Esophagus mucosa (tissue), 1 donor: ENCODE measurements around the gene FAM50A. TPM values are rescaled to one million over a fixed set of nuclear protein-coding genes. Genes with fewer than 3 reads are reported as not detected.
"Not testable (repeated sequence)": the region's sequence is repeated elsewhere in the genome, so short reads cannot be mapped to it uniquely, and the experiment has no call there.

Source experiments
- ATAC-seq: fragments of 200-7000 bp; cut with Tn5 transposase; one replicate; pipeline ENCODE4 v1.9.1; 2020
- total RNA-seq: library from RNA; stranded (reverse); gene quantifications from one replicate; pipeline ENCODE4 v1.2.4, GENCODE V29; 2023
- donor health status: DM: yes; HTN: yes; CAD: no.

FAM50A gene
- total RNA-seq, 1 donor from 2014 or later: 17.9 TPM

- no peak for ATAC-seq
Measured at GRCh38 chrX:154486052-154486395, 42.1 kb downstream of the FAM50A start.

DNA sequence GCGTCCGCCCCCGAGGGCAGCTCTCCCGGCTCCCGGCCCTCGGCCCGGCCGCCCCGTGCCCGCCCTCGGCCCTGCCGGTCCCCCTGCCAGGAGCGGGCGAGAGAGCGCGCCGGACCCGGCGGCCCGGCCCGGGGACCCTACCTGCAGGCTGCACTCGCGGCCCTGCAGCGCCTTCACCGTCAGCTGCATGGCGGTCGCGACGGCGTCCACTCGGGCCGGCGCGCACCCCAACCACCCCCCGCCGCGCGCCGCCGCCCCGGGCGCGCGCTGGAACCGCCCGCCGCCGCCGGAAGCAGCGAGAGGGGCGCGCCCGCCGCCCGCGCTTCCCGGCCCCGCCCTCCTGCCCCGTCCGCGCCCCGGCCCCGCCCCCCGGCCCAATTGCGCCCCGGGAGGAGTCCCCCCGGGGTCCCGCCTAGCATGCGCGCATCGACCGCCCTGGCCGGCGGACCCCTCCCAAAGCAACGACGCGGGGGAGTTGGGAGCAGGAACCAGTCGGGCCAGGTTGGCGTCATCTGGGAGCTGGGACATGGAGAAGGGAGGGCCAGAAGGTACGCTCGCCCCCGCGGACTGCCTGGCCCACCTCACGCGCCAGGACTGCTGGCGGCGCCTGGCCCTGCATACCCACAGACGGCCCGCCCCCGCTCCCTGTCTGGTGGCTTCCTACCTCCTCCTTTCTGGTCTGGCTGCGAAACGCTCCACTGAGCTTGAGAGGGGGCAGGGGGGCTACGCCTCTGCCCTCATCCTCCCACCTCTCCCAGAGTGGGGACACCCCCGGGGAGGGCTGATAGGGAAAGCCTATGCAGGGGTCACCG, 42.7 kb downstream of the FAM50A start, which contains the start of gene UBL4A:
Gene UBL4A, minus strand, starts transcription at position 220 of the 812 bp plus-strand sequence. Its CDS starts 31 bp downstream, at position 189.
- ATAC-seq: peak; percentile 35

DNA sequence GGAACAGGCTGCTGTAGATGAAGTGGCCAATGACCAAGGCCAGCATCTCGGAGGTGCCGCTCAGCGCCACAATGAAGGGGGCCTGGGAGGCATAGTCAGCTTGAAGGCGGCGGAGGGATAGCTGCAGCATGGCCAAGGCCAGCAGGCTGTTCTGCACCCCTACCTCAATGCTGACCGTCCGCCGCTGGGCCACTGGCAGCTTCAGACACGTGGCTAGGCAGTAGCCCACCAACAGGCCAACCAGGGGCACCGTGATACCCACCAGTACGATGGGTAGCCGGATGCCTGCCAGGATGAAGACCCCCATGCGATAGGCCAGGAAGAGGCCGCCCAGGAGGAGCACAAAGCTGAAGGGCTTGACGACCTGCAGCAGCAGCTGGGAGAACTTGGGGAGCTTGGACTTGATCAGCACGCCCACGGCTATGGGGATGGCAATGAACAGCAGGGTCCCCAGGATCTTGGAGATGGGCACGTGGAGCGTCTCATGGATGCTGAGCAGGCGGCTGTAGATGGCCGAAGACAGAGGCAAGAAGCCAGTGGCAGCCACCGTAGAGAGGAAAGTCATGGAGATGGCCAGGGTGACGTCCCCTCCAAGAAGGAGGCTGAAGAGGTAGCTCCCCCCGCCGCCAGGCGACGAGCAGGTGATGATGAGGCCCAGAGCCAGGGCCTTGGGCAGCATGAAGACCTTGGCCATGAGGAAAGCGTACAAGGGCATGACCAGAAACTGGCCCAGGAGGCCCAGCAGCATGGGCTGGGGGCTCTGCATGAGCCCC, 43.8 kb downstream of the FAM50A start:
- no peak for ATAC-seq

DNA sequence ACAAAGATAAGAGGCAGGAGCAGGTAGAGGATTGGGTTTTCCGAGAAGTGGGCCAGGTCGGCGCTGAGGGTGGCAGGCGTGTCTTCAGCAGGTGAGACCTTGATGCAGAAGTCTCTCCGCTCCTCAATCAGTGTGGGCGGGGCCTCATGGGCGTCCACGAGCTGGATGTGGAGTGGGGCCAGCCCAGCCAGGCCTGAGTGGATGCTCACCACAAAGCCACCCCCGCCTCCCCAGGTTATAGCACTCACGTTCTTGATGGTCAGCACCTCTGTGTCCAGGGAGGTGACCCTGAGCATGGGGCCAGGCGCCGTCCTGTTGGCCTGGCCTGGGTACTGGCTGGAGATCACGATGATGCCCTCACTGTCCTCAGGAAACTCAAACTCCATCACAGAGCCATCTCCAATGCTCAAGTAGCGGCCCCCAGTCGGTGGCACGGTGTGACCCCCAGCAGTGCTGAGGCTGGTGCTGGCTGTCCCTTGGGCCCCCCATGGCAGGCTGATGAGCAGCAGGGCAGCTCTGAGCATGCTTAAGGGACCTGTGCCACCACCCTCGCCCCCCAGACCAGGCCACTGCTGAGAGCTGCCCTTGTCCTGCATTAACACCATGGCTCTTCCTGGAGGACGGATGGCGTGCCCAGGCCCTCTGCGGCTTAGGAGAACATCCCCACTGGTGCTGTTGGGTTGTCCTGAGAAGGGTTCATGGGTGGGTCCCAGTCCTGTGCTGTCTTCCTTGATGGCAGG, 44.6 kb downstream of the FAM50A start:
- no peak for ATAC-seq

DNA sequence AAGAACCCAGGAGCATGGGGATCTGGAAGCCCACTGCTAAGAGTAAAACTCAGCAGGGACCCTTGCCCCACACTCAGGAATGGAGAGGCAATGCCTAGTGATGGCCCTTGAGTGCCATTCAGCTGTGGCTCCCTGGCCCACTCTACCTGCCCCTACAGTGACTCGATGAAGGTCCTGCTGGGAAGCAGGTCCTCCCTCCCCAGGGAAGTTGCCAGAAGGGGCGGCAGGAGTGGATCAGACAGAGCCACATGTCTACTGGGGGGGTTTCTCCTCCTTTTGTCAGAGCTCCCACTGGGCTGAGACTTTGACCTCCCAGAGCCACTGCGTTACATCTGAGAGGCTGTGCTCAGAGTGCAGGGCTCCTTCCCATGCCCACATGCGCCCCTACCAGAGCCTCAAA, 45.2 kb downstream of the FAM50A start:
- ATAC-seq: no peak

DNA sequence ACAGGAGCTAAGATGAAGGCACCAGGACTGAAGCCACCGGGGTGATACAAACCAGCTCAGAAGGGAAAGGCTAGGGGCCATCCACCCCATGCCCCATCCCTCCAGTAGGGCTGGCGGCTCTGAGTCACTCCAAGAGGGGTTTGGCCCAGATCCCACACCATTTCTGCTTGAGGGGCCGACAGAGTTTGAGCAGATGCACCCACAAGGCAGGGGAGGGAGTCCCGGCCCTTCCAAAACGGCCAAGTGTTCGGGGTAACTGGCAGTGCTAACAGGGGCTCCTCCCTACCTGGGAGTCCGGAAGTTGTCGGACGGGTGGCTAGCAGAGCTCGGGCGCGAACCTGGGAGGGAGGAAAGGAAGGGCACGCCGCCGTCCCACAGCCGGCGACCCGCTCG, 46.1 kb downstream of the FAM50A start:
- ATAC-seq: peak; percentile 14

GRCh38 chrX:154490414-154491083, 46.6 kb downstream of the FAM50A start, which contains the start of gene SLC10A3:
Gene SLC10A3, minus strand, starts transcription at chrX:154490629. Its CDS starts 1,689 bp downstream, at chrX:154488940.
- ATAC-seq: peak; percentile 90

DNA sequence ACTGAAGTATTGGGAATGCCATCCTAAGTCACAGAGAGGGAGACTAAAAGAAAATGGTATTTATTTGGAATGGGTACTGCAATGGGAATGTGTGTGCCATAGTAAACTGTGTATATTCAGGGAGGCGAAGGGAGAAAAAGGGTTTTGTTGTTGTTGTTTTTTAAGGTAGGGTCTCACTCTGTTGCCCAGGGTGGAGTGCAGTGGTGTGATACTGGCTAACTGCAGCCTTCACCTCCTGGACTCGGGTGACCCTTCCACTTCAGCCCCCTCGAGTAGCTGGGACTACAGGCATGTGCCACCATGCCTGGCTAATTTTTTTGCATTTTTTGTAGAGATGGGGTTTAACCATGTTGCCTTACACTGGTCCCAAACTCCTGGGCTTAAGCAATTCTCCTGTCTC, 50.8 kb downstream of the FAM50A start:
- no peak for ATAC-seq

DNA sequence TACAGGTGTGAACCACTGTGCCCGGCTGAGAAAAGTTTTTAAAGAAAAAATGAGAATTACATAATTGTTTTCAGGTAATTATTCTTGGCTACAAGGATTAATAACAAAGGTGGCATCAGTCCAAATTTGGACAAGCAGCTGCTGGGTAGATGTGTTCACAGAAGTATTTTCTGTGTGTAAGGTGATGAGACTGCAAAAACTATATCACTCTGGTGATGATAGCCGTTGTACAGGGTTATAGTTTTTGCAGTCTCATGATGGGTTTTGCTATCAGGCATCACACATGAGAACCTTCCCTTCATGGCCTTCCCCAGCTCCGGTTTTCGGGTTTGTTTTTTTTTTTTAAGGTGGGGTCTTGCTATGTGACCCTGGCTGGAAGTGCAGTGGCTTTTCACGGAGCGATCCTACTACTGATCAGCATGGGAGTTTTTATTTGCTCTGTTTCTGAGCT, 51.6 kb downstream of the FAM50A start:
- ATAC-seq: no peak

DNA sequence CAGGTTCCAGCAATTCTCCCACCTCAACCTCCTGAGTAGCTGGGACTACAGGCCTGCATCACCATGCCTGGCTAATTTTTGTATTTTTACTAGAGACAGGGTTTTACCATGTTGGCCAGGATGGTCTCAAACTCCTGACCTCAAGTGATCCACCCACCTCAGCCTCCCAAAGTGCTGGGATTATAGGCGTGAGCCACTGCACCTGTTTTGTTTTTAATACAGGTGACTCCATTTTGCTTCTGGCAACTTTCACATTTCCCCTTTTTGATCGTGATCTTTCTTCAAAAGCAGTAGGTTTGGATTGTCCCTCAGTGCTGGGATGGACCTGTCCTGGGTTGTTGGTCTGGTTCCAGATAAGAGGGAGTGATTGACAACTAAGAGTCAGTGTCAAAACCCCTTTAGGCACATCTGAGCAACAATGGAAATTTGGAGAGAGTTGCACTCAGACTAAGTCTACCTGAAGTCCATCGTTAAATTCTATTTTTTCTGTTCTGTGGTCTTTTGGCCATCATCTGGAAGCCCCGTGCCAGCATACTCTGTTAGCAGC, 52.7 kb downstream of the FAM50A start:
- not testable (repeated sequence) for ATAC-seq

Other genes starting within 250 kb of the FAM50A start
- not detected for gene OPN1MW2, start 224.4 kb upstream of the FAM50A start, total RNA-seq
- gene OPN1MW3, start 186.6 kb upstream of the FAM50A start, total RNA-seq: not detected
- gene TEX28, start 149.0 kb upstream of the FAM50A start, total RNA-seq: not detected
- gene TKTL1, start 148.3 kb upstream of the FAM50A start, total RNA-seq: not detected
- gene FLNA, start 69.5 kb upstream of the FAM50A start, total RNA-seq: 417 TPM
- 49.3 TPM for gene EMD, start 64.8 kb upstream of the FAM50A start, total RNA-seq
- 2,565 TPM for gene RPL10, start 45.8 kb upstream of the FAM50A start, total RNA-seq
- 22.8 TPM for gene DNASE1L1, start 34.9 kb upstream of the FAM50A start, total RNA-seq
- gene TAFAZZIN, start 32.6 kb upstream of the FAM50A start, total RNA-seq: 18.1 TPM
- 63.2 TPM for gene ATP6AP1, start 15.5 kb upstream of the FAM50A start, total RNA-seq
- 33.8 TPM for gene GDI1, start 7.0 kb upstream of the FAM50A start, total RNA-seq
- 7.1 TPM for gene PLXNA3, start 14.1 kb downstream of the FAM50A start, total RNA-seq
- 15.1 TPM for gene LAGE3, start 35.1 kb downstream of the FAM50A start, total RNA-seq
- gene UBL4A, start 42.5 kb downstream of the FAM50A start, total RNA-seq: 32.3 TPM
- 20.6 TPM for gene SLC10A3, start 46.5 kb downstream of the FAM50A start, total RNA-seq
- 40.6 TPM for gene FAM3A, start 72.1 kb downstream of the FAM50A start, total RNA-seq
- 75.4 TPM for gene G6PD, start 102.7 kb downstream of the FAM50A start, total RNA-seq
- gene IKBKG, start 103.5 kb downstream of the FAM50A start, total RNA-seq: 16.1 TPM
- gene CTAG1A, start 141.0 kb downstream of the FAM50A start, total RNA-seq: not detected
- gene CTAG1B, start 175.1 kb downstream of the FAM50A start, total RNA-seq: not detected
- gene CTAG2, start 209.4 kb downstream of the FAM50A start, total RNA-seq: not detected